Neural cell (in vitro differentiated cells): ENCODE data around the gene LYPD6.

Source experiments
- CTCF ChIP-seq: fragments of 450-650 bp; IDR thresholded peaks from 2 replicates; pipeline ENCODE4 v1.5.1; 2014; ENCODE audit warnings: antibody characterized with exemption, mild to moderate bottlenecking, moderate library complexity; ENCODE audit not compliant: poor library complexity, severe bottlenecking
- EZH2 ChIP-seq: fragments of 200-600, 300-800 bp; shearing (Covaris generic), sonication (generic); IDR thresholded peaks from 2 replicates; pipeline ENCODE4 v1.6.1; 2014; ENCODE audit warnings: antibody characterized with exemption, low read length, borderline replicate concordance, mild to moderate bottlenecking; ENCODE audit not compliant: insufficient read depth, poor library complexity, severe bottlenecking
- REST ChIP-seq: IDR thresholded peaks from 2 replicates; pipeline ENCODE4 v1.6.1; 2012; ENCODE audit warnings: borderline replicate concordance

- no peak for TF ChIP-seq EZH2
- TF ChIP-seq CTCF: no peak
- no peak for TF ChIP-seq REST
These were observed 110.9 kb downstream of the LYPD6 start for GRCh38 chr2:149441255-149441654.
